KBM-7 (cell line): ENCODE measurements around the gene SEMA3G.
A peak's percentile ranks its signal among the peaks of the same experiment; 100 is the strongest.

Experiments used
- DNase-seq: peaks from one replicate; pipeline ENCODE4 v3.0.0-alpha.2; 2015
- in situ Hi-C: fragments of 300-500 bp; cut with MboI; formaldehyde crosslinking; loops from 2 replicates; pipeline ENCODE4 v1.14.3; 2020; ENCODE audit warnings: low sequenced_read_pairs, low pct_unique_long_range_greater_than_20kb, mixed read lengths

The SEMA3G gene

GRCh38 chr3:52480768-52481715, 36.1 kb upstream of the SEMA3G start:
- in situ Hi-C loops, result no loop called here
- DNase-seq, result no peak

GRCh38 chr3:52479877-52480575, 35.1 kb upstream of the SEMA3G start:
- in situ Hi-C loops, result no loop called here
- DNase-seq, result no peak

- no peak for DNase-seq
- in situ Hi-C loops, result no loop called here
Measured at GRCh38 chr3:52479037-52479876, 34.4 kb upstream of the SEMA3G start.

GRCh38 chr3:52477796-52478095, 32.8 kb upstream of the SEMA3G start:
- DNase-seq, result no peak
- in situ Hi-C loops, result no loop called here

GRCh38 chr3:52477076-52477795, 32.3 kb upstream of the SEMA3G start:
- no peak for DNase-seq
- in situ Hi-C loops, result no loop called here

- DNase-seq, result no peak
- in situ Hi-C loops, result no loop called here
Measured at GRCh38 chr3:52473026-52473425, 28.1 kb upstream of the SEMA3G start.

GRCh38 chr3:52472239-52473000, 27.5 kb upstream of the SEMA3G start:
- no peak for DNase-seq
- in situ Hi-C loops, result no loop called here

- in situ Hi-C loops, result no loop called here
- peak; percentile 77 for DNase-seq
Measured at GRCh38 chr3:52471371-52472238, 26.7 kb upstream of the SEMA3G start.

GRCh38 chr3:52470920-52471319, 26.0 kb upstream of the SEMA3G start:
- no peak for DNase-seq
- in situ Hi-C loops, result no loop called here

- in situ Hi-C loops, result no loop called here
- no peak for DNase-seq
Measured at GRCh38 chr3:52469001-52469400, 24.1 kb upstream of the SEMA3G start.

GRCh38 chr3:52468336-52468735, 23.4 kb upstream of the SEMA3G start:
- no peak for DNase-seq
- in situ Hi-C loops, result no loop called here

- no peak for DNase-seq
- in situ Hi-C loops, result no loop called here
Measured at GRCh38 chr3:52463416-52463815, 18.5 kb upstream of the SEMA3G start.

GRCh38 chr3:52461874-52462273, 17.0 kb upstream of the SEMA3G start:
- DNase-seq, result no peak
- in situ Hi-C loops, result no loop called here

GRCh38 chr3:52458770-52459545, 14.1 kb upstream of the SEMA3G start:
- in situ Hi-C loops, result no loop called here

GRCh38 chr3:52458031-52458760, 13.3 kb upstream of the SEMA3G start:
- in situ Hi-C loops, result no loop called here
- no peak for DNase-seq

More at GRCh38 chr3:52458770-52459545, 14.1 kb upstream of the SEMA3G start:
- no peak for DNase-seq

GRCh38 chr3:52456800-52457183, 11.9 kb upstream of the SEMA3G start:
- no peak for DNase-seq
- in situ Hi-C loops, result no loop called here
